ENCODE results near the gene RUNX1.

DNA sequence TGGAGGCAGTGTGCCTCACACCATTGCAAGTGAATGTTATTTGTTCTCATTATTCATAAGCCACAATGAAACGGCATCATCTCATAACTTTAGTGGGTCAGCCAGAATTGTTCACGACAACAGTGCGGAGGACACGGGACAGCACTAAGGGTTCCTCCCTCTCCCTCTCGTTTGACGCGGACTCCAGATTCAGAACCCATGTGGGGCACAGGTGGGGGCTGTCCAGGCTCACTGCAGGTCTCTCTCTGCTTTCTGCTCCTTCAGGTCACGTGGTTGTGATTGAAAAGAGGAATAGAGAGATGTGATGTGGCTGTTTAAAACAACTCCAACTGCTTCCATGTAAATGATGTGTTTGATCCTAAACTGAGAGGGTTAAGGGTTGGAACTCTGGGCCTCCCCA, 13.5 kb downstream of the RUNX1 start:
- no peak for TF ChIP-seq POLR2A (IDR thresholded peaks at IDR 0.05)
- TF ChIP-seq, protein P1, sequence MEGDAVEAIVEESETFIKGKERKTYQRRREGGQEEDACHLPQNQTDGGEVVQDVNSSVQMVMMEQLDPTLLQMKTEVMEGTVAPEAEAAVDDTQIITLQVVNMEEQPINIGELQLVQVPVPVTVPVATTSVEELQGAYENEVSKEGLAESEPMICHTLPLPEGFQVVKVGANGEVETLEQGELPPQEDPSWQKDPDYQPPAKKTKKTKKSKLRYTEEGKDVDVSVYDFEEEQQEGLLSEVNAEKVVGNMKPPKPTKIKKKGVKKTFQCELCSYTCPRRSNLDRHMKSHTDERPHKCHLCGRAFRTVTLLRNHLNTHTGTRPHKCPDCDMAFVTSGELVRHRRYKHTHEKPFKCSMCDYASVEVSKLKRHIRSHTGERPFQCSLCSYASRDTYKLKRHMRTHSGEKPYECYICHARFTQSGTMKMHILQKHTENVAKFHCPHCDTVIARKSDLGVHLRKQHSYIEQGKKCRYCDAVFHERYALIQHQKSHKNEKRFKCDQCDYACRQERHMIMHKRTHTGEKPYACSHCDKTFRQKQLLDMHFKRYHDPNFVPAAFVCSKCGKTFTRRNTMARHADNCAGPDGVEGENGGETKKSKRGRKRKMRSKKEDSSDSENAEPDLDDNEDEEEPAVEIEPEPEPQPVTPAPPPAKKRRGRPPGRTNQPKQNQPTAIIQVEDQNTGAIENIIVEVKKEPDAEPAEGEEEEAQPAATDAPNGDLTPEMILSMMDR (IDR thresholded peaks at IDR 0.05), result no peak

All from vagina (tissue), 2 donors.